Fibroblast of mammary gland (primary cell): Measurements from ENCODE around the gene PPP2R1A.

ENCODE experiments used
- DNase-seq: peaks from one replicate; pipeline ENCODE4 v3.0.0-alpha.2; 2010; ENCODE audit warnings: low read depth
- H3K4me3 ChIP-seq: 2 replicates; pipeline ENCODE4 v1.5.1; 2011; ENCODE audit warnings: low read depth, mild to moderate bottlenecking, low read length, moderate library complexity; ENCODE audit not compliant: control insufficient read depth
- TF ChIP-seq, protein P1 (sequence below): conservative IDR thresholded peaks from 2 replicates; pipeline ENCODE4 v1.5.1; 2011; ENCODE audit warnings: low read depth, low read length, inconsistent platforms; ENCODE audit not compliant: control insufficient read depth, insufficient read depth

PPP2R1A gene

DNA sequence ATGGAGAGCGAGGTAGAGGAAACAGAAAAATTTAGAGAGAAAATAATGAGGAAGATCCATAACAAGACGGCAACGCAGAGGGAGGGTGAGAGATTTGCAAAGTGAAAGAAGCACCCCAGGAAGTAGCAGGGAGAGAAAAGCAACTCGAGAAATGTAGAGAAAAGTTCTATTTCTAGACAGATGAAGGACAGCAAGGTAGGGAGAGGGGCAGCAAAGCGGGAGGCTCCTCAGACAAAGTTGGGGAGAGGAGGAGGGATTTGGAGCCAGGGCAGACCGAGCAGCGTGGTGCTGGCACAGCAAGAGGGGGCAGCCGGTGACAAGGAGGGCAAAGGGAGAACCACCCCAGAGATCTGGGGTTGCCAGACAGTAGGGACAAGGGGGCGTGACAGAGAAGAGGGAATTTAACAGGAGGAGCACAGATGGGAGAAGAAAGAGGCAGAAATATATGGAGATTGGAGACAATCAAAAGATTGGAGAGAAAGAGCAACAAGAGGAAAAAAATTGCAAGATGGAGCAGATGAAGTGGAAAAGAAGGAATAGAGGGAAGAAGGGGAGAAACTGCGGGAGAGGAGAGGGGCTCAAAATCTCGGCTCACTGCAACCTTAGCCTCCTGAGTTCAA, 80.5 kb downstream of the PPP2R1A start:
- H3K4me3 ChIP-seq = peak overlapping the region; percentile 81
- TF ChIP-seq, protein P1, sequence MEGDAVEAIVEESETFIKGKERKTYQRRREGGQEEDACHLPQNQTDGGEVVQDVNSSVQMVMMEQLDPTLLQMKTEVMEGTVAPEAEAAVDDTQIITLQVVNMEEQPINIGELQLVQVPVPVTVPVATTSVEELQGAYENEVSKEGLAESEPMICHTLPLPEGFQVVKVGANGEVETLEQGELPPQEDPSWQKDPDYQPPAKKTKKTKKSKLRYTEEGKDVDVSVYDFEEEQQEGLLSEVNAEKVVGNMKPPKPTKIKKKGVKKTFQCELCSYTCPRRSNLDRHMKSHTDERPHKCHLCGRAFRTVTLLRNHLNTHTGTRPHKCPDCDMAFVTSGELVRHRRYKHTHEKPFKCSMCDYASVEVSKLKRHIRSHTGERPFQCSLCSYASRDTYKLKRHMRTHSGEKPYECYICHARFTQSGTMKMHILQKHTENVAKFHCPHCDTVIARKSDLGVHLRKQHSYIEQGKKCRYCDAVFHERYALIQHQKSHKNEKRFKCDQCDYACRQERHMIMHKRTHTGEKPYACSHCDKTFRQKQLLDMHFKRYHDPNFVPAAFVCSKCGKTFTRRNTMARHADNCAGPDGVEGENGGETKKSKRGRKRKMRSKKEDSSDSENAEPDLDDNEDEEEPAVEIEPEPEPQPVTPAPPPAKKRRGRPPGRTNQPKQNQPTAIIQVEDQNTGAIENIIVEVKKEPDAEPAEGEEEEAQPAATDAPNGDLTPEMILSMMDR = no peak
- DNase-seq = peak; percentile 28

DNA sequence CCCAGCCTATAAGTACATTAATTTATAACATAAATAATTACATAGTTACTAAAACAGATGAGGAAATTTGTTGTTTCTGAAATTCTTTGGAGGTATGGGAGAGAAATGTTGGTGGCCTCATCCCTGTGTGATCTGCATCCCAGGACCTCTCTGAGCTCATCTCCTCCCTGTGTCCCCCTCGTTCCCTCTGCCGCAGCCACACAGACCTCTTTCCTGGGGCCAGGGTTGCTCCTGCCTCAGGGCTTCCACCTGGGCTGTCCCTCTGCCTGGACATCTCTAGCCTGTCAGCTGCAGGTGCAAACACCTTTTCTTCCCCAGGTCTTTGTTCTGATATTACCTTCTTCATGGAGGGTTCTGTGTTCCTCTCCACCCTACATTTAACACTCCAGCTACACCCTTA, 83.4 kb downstream of the PPP2R1A start:
- TF ChIP-seq, protein P1 = no peak
- no peak for DNase-seq
- no peak overlapping the region for H3K4me3 ChIP-seq

DNA sequence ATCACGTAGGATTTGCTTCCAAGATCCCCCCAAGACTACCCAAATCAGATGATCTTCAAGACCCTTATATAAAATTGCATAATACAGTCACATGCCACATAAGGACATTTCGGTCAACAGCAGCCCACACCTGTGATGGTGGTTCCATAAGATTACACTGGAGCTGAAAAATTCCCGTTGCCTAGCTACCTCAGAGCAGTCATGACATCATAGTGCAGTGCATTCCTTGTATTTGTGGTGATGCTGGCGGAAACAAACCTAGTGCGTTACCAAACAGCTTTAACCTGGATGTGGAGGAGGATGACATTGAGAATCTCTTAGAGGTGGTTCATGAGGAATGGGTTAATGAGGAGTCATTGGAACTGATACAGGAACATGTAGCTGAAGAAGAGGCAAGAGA, 84.3 kb downstream of the PPP2R1A start:
- TF ChIP-seq, protein P1 = no peak
- DNase-seq = no peak
- no peak overlapping the region for H3K4me3 ChIP-seq

DNA sequence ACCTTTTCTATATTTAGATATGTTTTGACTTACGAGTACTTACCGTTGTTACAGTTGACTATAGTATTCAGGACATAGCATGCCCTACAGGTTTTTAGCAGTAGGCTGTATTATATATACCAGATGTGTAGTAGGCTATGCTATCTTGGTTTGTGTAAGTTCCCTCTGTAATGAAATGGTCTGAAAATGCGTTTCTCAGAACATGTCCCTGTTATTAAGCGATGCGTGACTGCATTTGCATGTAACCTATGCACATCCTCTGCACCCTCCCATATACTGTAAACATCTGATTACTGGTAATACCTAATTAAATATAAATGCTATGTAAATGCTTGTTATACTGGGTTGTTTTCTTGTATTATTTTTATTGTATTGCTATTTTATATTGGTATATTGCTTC, 86.1 kb downstream of the PPP2R1A start:
- TF ChIP-seq, protein P1 = no peak
- no peak overlapping the region for H3K4me3 ChIP-seq
- DNase-seq = no peak

DNA sequence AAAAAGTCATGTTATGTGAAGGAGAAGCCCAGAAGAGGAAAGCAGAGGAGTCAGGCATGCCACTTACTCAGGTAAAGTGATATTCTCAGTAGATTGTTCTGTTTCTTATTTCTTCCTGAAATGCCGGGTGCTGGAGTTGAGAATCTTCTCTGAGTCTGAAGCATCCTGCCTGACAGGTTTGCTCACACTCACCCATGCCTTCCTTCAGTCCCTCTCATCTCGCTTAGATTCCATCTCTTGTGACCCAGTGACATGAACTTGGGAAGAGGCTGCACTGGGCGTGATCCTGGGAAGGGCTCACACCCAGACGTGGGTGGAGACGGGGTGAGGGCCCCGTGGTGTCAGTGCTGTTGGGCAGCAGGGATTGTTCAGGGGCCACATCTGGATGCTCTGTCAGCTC, 87.6 kb downstream of the PPP2R1A start:
- H3K4me3 ChIP-seq = no peak overlapping the region
- DNase-seq = no peak
- TF ChIP-seq, protein P1 = no peak
